GM19467 (cell line): ENCODE measurements around the gene RBMS1.

Experiments used
- ATAC-seq: cut with Tn5 transposase; IDR thresholded peaks from one replicate; pipeline ENCODE4 v1.9.1; 2021; ENCODE audit warnings: mild to moderate bottlenecking, moderate library complexity; ENCODE audit not compliant: unreplicated experiment

The RBMS1 gene

GRCh38 chr2:160337728-160338127, 155.9 kb downstream of the RBMS1 start:
- ATAC-seq, result no peak

GRCh38 chr2:160336635-160337034, 157.0 kb downstream of the RBMS1 start:
- ATAC-seq, result no peak

- no peak for ATAC-seq
These were observed 157.5 kb downstream of the RBMS1 start for GRCh38 chr2:160336105-160336504.

GRCh38 chr2:160335441-160335840, 158.2 kb downstream of the RBMS1 start:
- no peak for ATAC-seq

- ATAC-seq, result no peak
These were observed 159.4 kb downstream of the RBMS1 start for GRCh38 chr2:160334028-160334741.

- no peak for ATAC-seq
These were observed 160.1 kb downstream of the RBMS1 start for GRCh38 chr2:160333324-160334027.

GRCh38 chr2:160332318-160332717, 161.3 kb downstream of the RBMS1 start:
- ATAC-seq, result no peak

- ATAC-seq, result no peak
These were observed 162.2 kb downstream of the RBMS1 start for GRCh38 chr2:160331258-160332025.

- no peak for ATAC-seq
These were observed 164.6 kb downstream of the RBMS1 start for GRCh38 chr2:160328811-160329527.

GRCh38 chr2:160326786-160327185, 166.8 kb downstream of the RBMS1 start:
- ATAC-seq, result no peak

- no peak for ATAC-seq
These were observed 168.2 kb downstream of the RBMS1 start for GRCh38 chr2:160325418-160325817.

GRCh38 chr2:160324917-160325316, 168.7 kb downstream of the RBMS1 start:
- ATAC-seq, result no peak

- ATAC-seq, result peak; percentile 50
These were observed 169.3 kb downstream of the RBMS1 start for GRCh38 chr2:160324161-160324800.

GRCh38 chr2:160322320-160322719, 171.3 kb downstream of the RBMS1 start:
- no peak for ATAC-seq

- no peak for ATAC-seq
These were observed 172.6 kb downstream of the RBMS1 start for GRCh38 chr2:160321006-160321405.

GRCh38 chr2:160319700-160320099, 173.9 kb downstream of the RBMS1 start:
- ATAC-seq, result no peak

- ATAC-seq, result no peak
These were observed 175.4 kb downstream of the RBMS1 start for GRCh38 chr2:160318218-160318617.

GRCh38 chr2:160317181-160318099, 176.2 kb downstream of the RBMS1 start:
- ATAC-seq, result no peak

GRCh38 chr2:160315337-160315736, 178.3 kb downstream of the RBMS1 start:
- no peak for ATAC-seq
